ENCODE results near the gene PRPF19. TPM values are rescaled to one million over a fixed set of nuclear protein-coding genes. Genes with fewer than 3 reads are reported as not detected.

The PRPF19 gene
- polyA plus RNA-seq, 1 of the 3 experiments (the other 2 are of a cell fraction) = 58.9 TPM

GRCh38 chr11:60879971-60880588, 26.3 kb downstream of the PRPF19 start:
- Histone ChIP-seq H3K4me1 (ENCODE audit: control insufficient read depth in 1 of 2, insufficient read depth in 2 of 2, low read depth in 1 of 2, low read length in 1 of 2) (no peaks in the 10 kb centered on the region), H3K27me3 (ENCODE audit: insufficient read depth) (no peaks in the 10 kb centered on the region), H3K79me2 (ENCODE audit: insufficient read depth) (no peaks in the 10 kb centered on the region), H3K9me3 (no peaks in the 10 kb centered on the region), H3K4me2 (no peak overlapping the region), H3K4me3 (ENCODE audit: low read depth in 2 of 2, low read length in 1 of 2) (no peak overlapping the region), H3K9me2 (no peaks in the 10 kb centered on the region), H2AFZ (ENCODE audit: low read depth) (no peak overlapping the region), H3K36me3 (replicated peaks in 1 of 2; ENCODE audit: control insufficient read depth in 1 of 2, insufficient read depth in 2 of 2, low read length in 1 of 2) (peaks cover 0 to 20% of the 10 kb centered on the region in 2 experiments), H3F3A (replicated peaks; ENCODE audit: insufficient read depth) (no peaks in the 10 kb centered on the region), H3K27ac (ENCODE audit: low read depth in 2 of 2, low read length in 1 of 2) (no peak overlapping the region), H3K9ac (no peak overlapping the region), H4K20me1 (ENCODE audit: insufficient read depth) (no peaks in the 10 kb centered on the region)
- TF ChIP-seq SMC3 (IDR thresholded peaks at IDR 0.05; ENCODE audit: low read depth, low read length) (no peak), FOXJ3 (CRISPR knock-in tag; IDR thresholded peaks at IDR 0.05) (no peak), FOSL2 (IDR thresholded peaks at IDR 0.05; ENCODE audit: borderline replicate concordance, low read depth) (no peak), IRF3 (IDR thresholded peaks at IDR 0.05; ENCODE audit: low read depth, low read length) (no peak), NFIC (IDR thresholded peaks at IDR 0.05; ENCODE audit: borderline replicate concordance) (no peak), CHD2 (IDR thresholded peaks at IDR 0.05; ENCODE audit: low read length, partially characterized antibody) (no peak), RXRA (IDR thresholded peaks at IDR 0.05; ENCODE audit: borderline replicate concordance, low read depth) (no peak), REST (IDR thresholded peaks at IDR 0.05; ENCODE audit: low read depth, low read length) (no peak), CTCF (IDR thresholded peaks at IDR 0.05) (no peak), GABPA (IDR thresholded peaks at IDR 0.05; ENCODE audit: low read depth) (no peak), RFX5 (IDR thresholded peaks at IDR 0.05; ENCODE audit: low read length) (no peak), EZH2phosphoT487 (IDR thresholded peaks at IDR 0.05; ENCODE audit: borderline replicate concordance, low read depth) (no peak), MEF2A (IDR thresholded peaks at IDR 0.05; ENCODE audit: borderline replicate concordance, low read depth) (no peak), USF2 (IDR thresholded peaks at IDR 0.05; ENCODE audit: borderline replicate concordance, low read depth, low read length) (no peak), MAX (IDR thresholded peaks at IDR 0.05; ENCODE audit: low read depth) (no peak)
- WGBS (ENCODE audit: low lambda C conversion rate) = 84% methylated on average over 4 of the region's 5 CpGs
- DNase-seq = no peak
- CTCF ChIA-PET = interaction anchor here (1.8 kb wide), 1 partner anchor 49 kb away, joined by 15 read pairs; no protein-coding TSS in a partner anchor
- POLR2A ChIA-PET = no interaction called here
